Neutrophil (primary cell): Measurements from ENCODE around the gene TNP2.

Experiments
- H3K27ac ChIP-seq: fragments of 200-600 bp; sonication (generic); 2 replicates; pipeline ENCODE4 v1.5.1; 2016; ENCODE audit warnings: mild to moderate bottlenecking, moderate library complexity
- H3K27me3 ChIP-seq: fragments of 200-600 bp; sonication (generic); 2 replicates; pipeline ENCODE4 v1.6.0; 2016; ENCODE audit warnings: mild to moderate bottlenecking
- H3K36me3 ChIP-seq: fragments of 200-600 bp; sonication (generic); 2 replicates; pipeline ENCODE4 v1.5.1; 2017
- H3K4me1 ChIP-seq, 2 experiments: fragments of 200-600 bp in 1 of 2; sonication (generic) in 1 of 2; 1 replicate in 1 of 2; 2 replicates in 1 of 2; pipeline versions ENCODE4 v1.5.1 to v1.6.1; 2013 to 2016; ENCODE audit warnings: low read depth in 1 of 2, low read length in 1 of 2, mild to moderate bottlenecking in 1 of 2, moderate library complexity in 1 of 2; ENCODE audit not compliant: control insufficient read depth in 1 of 2, insufficient read depth in 1 of 2
- H3K4me3 ChIP-seq, 2 experiments: fragments of 200-600 bp in 1 of 2; sonication (generic) in 1 of 2; 1 replicate in 1 of 2; 2 replicates in 1 of 2; pipeline ENCODE4 v1.5.1; 2013 to 2016; ENCODE audit warnings: low read depth in 1 of 2, low read length in 1 of 2, mild to moderate bottlenecking in 1 of 2, moderate library complexity in 1 of 2
- H3K9me3 ChIP-seq: fragments of 200-600 bp; sonication (generic); 2 replicates; pipeline ENCODE4 v1.5.1; 2016
- TF ChIP-seq, protein P1 (sequence below): fragments of 200-600 bp; sonication (generic); IDR thresholded peaks from 2 replicates; pipeline ENCODE4 v1.5.1; 2016; ENCODE audit warnings: antibody characterized with exemption

TNP2 gene

DNA sequence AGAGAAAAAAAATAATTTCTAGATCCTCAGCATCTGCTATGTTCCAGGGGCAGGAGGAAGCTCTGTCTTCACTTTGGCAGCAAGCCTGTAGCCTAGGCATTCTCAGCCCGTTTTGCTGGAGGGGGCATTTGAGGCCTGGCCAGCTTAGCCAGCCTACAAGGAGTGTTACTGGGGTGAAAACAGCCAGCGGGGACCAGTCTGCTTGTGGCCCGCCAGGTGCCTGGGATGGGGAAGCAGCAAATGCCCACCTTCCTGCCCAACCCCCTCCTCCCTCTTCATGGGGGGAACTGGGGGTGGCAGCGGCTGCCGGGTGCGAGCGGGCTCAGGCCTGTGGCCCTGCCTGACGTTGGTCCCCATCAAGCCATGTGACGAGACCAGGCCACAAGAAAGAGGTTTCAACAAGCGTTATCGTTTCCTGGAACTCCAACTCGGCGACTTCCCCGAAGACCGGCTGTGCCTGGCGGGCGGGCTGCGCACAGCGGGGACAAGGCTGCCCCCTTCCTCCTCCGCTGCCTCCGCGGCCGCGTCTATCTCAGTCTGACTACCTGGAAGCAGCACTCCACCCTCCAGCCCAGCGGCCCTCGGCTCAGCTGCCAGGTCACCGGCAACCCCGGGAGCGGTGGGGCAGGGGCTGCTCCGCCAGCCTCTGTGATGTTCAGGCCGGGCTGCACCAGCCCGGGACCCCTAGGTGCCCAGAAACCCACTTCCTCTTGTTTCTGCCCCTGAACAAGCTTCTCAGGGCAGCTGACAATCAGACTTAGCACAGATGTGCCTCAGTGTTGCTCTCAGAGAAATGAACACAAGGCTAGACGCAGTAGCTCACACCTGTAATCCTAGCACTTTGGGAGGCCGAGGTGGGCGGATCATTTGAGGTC is 36.0 kb downstream of the TNP2 start:
- Histone ChIP-seq H3K36me3 (no peaks in the 10 kb centered on the region), H3K27ac (no peak overlapping the region), H3K9me3 (no peaks in the 10 kb centered on the region), H3K4me3 (no peak overlapping the region), H3K27me3 (peaks cover 10% of the 10 kb centered on the region), H3K4me1 (peaks cover 18 to 22% of the 10 kb centered on the region in 2 experiments)
- TF ChIP-seq, protein P1, sequence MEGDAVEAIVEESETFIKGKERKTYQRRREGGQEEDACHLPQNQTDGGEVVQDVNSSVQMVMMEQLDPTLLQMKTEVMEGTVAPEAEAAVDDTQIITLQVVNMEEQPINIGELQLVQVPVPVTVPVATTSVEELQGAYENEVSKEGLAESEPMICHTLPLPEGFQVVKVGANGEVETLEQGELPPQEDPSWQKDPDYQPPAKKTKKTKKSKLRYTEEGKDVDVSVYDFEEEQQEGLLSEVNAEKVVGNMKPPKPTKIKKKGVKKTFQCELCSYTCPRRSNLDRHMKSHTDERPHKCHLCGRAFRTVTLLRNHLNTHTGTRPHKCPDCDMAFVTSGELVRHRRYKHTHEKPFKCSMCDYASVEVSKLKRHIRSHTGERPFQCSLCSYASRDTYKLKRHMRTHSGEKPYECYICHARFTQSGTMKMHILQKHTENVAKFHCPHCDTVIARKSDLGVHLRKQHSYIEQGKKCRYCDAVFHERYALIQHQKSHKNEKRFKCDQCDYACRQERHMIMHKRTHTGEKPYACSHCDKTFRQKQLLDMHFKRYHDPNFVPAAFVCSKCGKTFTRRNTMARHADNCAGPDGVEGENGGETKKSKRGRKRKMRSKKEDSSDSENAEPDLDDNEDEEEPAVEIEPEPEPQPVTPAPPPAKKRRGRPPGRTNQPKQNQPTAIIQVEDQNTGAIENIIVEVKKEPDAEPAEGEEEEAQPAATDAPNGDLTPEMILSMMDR = no peak

DNA sequence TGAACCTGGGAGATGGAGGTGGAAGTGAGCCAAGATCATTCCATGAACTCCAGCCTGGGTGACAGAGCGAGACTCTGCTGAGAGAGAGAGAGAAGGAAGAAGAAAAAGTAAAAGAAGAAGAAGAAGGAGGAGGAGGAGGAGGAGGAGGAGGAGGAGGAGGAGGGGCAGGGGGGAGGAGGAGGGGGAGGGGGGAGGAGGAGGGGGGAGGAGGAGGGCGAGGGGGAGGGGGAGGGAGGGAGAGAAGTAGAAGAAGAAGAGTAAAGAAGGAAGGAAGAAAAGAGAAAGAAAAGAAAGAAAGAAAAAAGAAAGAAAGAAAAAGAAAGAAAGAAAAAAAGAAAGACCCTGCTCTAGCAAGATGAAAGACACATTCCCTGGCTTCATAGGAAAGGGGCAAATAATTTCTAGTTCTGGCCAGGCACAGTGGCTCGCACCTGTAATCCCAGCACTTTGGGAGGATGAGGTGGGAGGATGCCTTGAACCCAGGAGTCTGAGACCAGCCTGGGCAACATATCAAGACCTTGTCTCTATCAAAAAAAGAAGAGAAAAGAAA is 36.7 kb downstream of the TNP2 start:
- H3K4me3 ChIP-seq = no peak overlapping the region

DNA sequence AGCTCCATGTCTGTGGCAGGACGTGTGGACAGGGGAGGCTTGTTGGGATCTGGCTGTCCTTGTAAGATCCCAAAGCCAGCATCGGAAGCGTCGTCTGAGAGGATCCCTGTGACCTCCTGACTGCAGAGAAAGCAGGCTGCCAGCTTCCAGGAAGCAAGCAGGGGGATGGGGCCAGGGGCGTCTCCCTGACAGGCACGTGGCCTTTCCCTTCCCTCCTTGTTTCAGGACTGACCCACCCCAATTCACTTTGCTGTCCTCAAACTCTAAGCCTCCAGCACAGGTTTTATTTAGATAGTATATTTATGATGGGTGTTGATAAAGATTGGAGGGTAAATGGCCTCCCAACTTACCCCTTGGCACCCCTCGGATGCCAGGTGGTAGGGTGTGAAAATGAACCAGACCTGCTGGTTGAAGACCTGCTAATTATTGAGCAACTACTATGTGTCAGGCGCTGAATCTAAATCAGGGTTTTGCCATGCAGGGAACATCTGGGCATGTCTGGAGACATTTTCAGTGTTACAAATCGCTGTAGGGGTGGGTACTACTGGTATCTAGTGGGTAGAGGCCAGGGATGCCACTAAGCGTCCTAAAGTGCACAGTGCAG is 37.7 kb downstream of the TNP2 start:
- TF ChIP-seq, protein P1 = no peak
- H3K27ac ChIP-seq = no peak overlapping the region
- no peak overlapping the region for H3K4me3 ChIP-seq
- peaks cover 10% of the 10 kb centered on the region for H3K27me3 ChIP-seq
- no peaks in the 10 kb centered on the region for H3K36me3 ChIP-seq
- H3K4me1 ChIP-seq = peaks cover 18 to 22% of the 10 kb centered on the region in 2 experiments
- H3K9me3 ChIP-seq = no peaks in the 10 kb centered on the region

More for the DNA sequence above, 36.7 kb downstream of the TNP2 start:
- TF ChIP-seq, protein P1 = no peak
- no peak overlapping the region for H3K27ac ChIP-seq
- no peaks in the 10 kb centered on the region for H3K36me3 ChIP-seq
- no peaks in the 10 kb centered on the region for H3K9me3 ChIP-seq
- peaks cover 10% of the 10 kb centered on the region for H3K27me3 ChIP-seq
- peaks cover 18 to 22% of the 10 kb centered on the region in 2 experiments for H3K4me1 ChIP-seq

DNA sequence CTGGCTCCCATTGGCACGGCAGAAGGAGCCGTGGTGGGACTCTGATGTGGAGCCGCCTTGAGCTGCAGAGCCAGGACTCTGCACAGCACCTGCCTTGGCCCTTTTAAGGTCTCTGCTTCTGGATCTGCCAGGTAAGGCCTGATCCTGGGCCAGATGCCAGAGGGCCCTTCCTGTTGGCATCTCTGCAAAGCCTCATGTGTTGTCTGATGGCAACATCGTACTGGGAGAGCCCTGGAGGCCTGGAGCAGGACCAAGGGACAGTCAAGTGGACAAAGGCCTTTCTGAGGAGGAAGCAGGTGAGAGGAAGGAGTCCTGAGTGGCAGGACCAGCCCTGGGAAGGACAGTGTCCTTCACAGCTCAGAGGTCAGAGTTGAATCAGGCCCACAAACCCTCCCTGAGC is 39.2 kb downstream of the TNP2 start:
- no peak overlapping the region for H3K4me3 ChIP-seq
- no peak overlapping the region for H3K27ac ChIP-seq
- H3K9me3 ChIP-seq = no peaks in the 10 kb centered on the region
- TF ChIP-seq, protein P1 = no peak
- H3K4me1 ChIP-seq = peaks cover 9 to 13% of the 10 kb centered on the region in 2 experiments
- peaks cover 17% of the 10 kb centered on the region for H3K27me3 ChIP-seq
- no peaks in the 10 kb centered on the region for H3K36me3 ChIP-seq

DNA sequence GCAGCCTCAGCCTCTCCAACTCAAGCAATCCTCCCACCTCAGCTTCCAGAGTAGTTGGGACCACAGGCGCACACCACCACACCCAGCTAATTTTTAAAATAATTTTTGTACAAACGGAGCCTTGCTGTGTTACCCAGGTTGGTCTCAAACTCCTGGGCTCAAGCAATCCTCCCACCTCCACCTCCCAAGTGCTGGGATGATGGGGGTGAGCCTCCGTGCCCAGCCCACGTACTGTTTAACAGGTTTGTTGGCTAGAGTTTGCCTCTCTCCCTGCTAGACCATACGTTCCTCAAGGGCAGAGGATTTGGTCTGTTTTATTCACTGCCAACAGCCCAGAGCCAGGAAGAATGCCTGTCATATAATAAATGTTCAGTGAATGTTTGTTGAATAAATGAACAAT is 39.7 kb downstream of the TNP2 start:
- Histone ChIP-seq H3K27ac (no peak overlapping the region), H3K36me3 (no peaks in the 10 kb centered on the region), H3K4me3 (no peak overlapping the region), H3K4me1 (peaks cover 6 to 10% of the 10 kb centered on the region in 2 experiments), H3K9me3 (no peaks in the 10 kb centered on the region), H3K27me3 (peaks cover 22% of the 10 kb centered on the region)
- TF ChIP-seq, protein P1 = no peak
